Smooth muscle cell (in vitro differentiated cells): Measurements from ENCODE around the gene PLAAT3. TPM values are rescaled to one million over a fixed set of nuclear protein-coding genes. Genes with fewer than 3 reads are reported as not detected.

Source experiments
- DNase-seq: peaks from one replicate; lab custom pipeline; 2025; ENCODE audit not compliant: unreplicated experiment; lab: John Stamatoyannopoulos, UW
- H2AFZ ChIP-seq: fragments of 200-600 bp; sonication (generic); 2 replicates; pipeline ENCODE4 v1.6.0; 2016; ENCODE audit warnings: antibody characterized with exemption, low read depth, mild to moderate bottlenecking
- H3F3A ChIP-seq: fragments of 200-600 bp; sonication (generic); 2 replicates; pipeline ENCODE4 v1.6.0; 2017; ENCODE audit warnings: antibody characterized with exemption, low read depth
- H3K27ac ChIP-seq: fragments of 200-600 bp; sonication (generic); 2 replicates; pipeline ENCODE4 v1.5.1; 2016; ENCODE audit warnings: low read depth, mild to moderate bottlenecking
- H3K27me3 ChIP-seq: fragments of 200-600 bp; sonication (generic); 2 replicates; pipeline ENCODE4 v1.6.1; 2016; ENCODE audit warnings: low read depth, mild to moderate bottlenecking
- H3K36me3 ChIP-seq: fragments of 200-600 bp; sonication (generic); 2 replicates; pipeline ENCODE4 v1.5.1; 2016; ENCODE audit warnings: low read depth
- H3K4me1 ChIP-seq: fragments of 200-600 bp; sonication (generic); 2 replicates; pipeline ENCODE4 v1.5.1; 2016; ENCODE audit warnings: low read depth
- H3K4me2 ChIP-seq: fragments of 200-600 bp; sonication (generic); 2 replicates; pipeline ENCODE4 v1.6.0; 2016; ENCODE audit warnings: mild to moderate bottlenecking
- H3K4me3 ChIP-seq: fragments of 200-600 bp; sonication (generic); 2 replicates; pipeline ENCODE4 v1.5.1; 2016; ENCODE audit warnings: mild to moderate bottlenecking
- H3K79me2 ChIP-seq: fragments of 200-600 bp; sonication (generic); 2 replicates; pipeline ENCODE4 v1.6.0; 2016; ENCODE audit warnings: low read depth, mild to moderate bottlenecking
- H3K9ac ChIP-seq: fragments of 200-600 bp; sonication (generic); 2 replicates; pipeline ENCODE4 v1.6.0; 2016; ENCODE audit warnings: low read depth
- H3K9me3 ChIP-seq: fragments of 200-600 bp; sonication (generic); replicated peaks from 2 replicates; pipeline ENCODE4 v1.5.1; 2016; ENCODE audit warnings: low read depth
- H4K20me1 ChIP-seq: fragments of 200-600 bp; sonication (generic); 2 replicates; pipeline ENCODE4 v1.6.0; 2016; ENCODE audit warnings: low read depth
- CTCF ChIP-seq: fragments of 200-600 bp; sonication (generic); IDR thresholded peaks from 2 replicates; pipeline ENCODE4 v1.5.1; 2017; ENCODE audit warnings: borderline replicate concordance, mild to moderate bottlenecking, antibody characterized with exemption; ENCODE audit not compliant: insufficient read depth, poor library complexity, severe bottlenecking
- WGBS: methylation state at CpG from one replicate; pipeline ENCODE4 v1.1.7; 2016; ENCODE audit warnings: low lambda C conversion rate; 5-methylcytosine and 5-hydroxymethylcytosine counted together
- polyA plus RNA-seq: library from polyadenylated mRNA; unstranded; fragments of >200 nt; fragmentation: Nextera tagmentation; extraction: Ambion mirVana; gene quantifications from 2 replicates; pipeline ENCODE4 v1.2.1, GENCODE V29; 2016
- total RNA-seq: library from RNA; depleted of rRNA; stranded (reverse); fragments of >200 nt; gene quantifications from 2 replicates; pipeline ENCODE4 v1.2.3, GENCODE V29; 2014

The PLAAT3 gene
- total and polyA plus RNA-seq, 2 experiments from 2014 or later = 0.90 to 5.2 TPM

- H3F3A ChIP-seq = peaks cover 5% of the 10 kb centered on the region
- no peaks in the 10 kb centered on the region for H3K36me3 ChIP-seq
- H4K20me1 ChIP-seq = no peaks in the 10 kb centered on the region
- no peak for DNase-seq
- H3K4me1 ChIP-seq = peaks cover 4% of the 10 kb centered on the region
- WGBS = 62% methylated on average over 5 of the region's 5 CpGs
- H3K4me3 ChIP-seq = no peak overlapping the region
- no peaks in the 10 kb centered on the region for H3K27me3 ChIP-seq
- peak overlapping the region; percentile 76 for H3K27ac ChIP-seq
- H3K79me2 ChIP-seq = no peaks in the 10 kb centered on the region
- peak overlapping the region; percentile 50 for H3K4me2 ChIP-seq
- no peak for TF ChIP-seq CTCF
- H3K9ac ChIP-seq = peak overlapping the region; percentile 55
- no peaks in the 10 kb centered on the region for H3K9me3 ChIP-seq
- H2AFZ ChIP-seq = no peak overlapping the region
Observed at GRCh38 chr11:63567044-63567840, 47.0 kb downstream of the PLAAT3 start.

- Histone ChIP-seq H3K4me2 (no peak overlapping the region), H3K79me2 (no peaks in the 10 kb centered on the region), H2AFZ (no peak overlapping the region), H3K9me3 (no peaks in the 10 kb centered on the region), H3K9ac (no peak overlapping the region), H3F3A (peaks cover 5% of the 10 kb centered on the region), H3K4me3 (no peak overlapping the region), H3K27ac (no peak overlapping the region), H4K20me1 (no peaks in the 10 kb centered on the region), H3K36me3 (no peaks in the 10 kb centered on the region), H3K27me3 (no peaks in the 10 kb centered on the region), H3K4me1 (peaks cover 4% of the 10 kb centered on the region)
- TF ChIP-seq CTCF = no peak
- no peak for DNase-seq
- 82% methylated on average over 4 of the region's 4 CpGs for WGBS
Observed at GRCh38 chr11:63564784-63565350, 49.4 kb downstream of the PLAAT3 start.

GRCh38 chr11:63564056-63564774, 50.0 kb downstream of the PLAAT3 start:
- Histone ChIP-seq H3K4me3 (no peak overlapping the region), H3K27ac (no peak overlapping the region), H2AFZ (no peak overlapping the region), H3K4me1 (peaks cover 4% of the 10 kb centered on the region), H3K9me3 (no peaks in the 10 kb centered on the region), H3K36me3 (no peaks in the 10 kb centered on the region), H3K9ac (no peak overlapping the region), H3K27me3 (no peaks in the 10 kb centered on the region), H3K4me2 (no peak overlapping the region), H3K79me2 (no peaks in the 10 kb centered on the region), H3F3A (peaks cover 5% of the 10 kb centered on the region), H4K20me1 (no peaks in the 10 kb centered on the region)
- WGBS = 94% methylated on average over 7 of the region's 7 CpGs
- no peak for DNase-seq
- TF ChIP-seq CTCF = no peak
